Esophagus muscularis mucosa (tissue), 4 donors: Measurements from ENCODE around the gene XRN1.

Source experiments
- EP300 ChIP-seq: sonication (generic); formaldehyde crosslinking; IDR thresholded peaks from one replicate; pipeline ENCODE4 v1.6.1; 2017; ENCODE audit warnings: antibody characterized with exemption
- POLR2A ChIP-seq: fragments of 450-650 bp; IDR thresholded peaks from one replicate; pipeline ENCODE4 v1.6.1; 2017; ENCODE audit warnings: antibody characterized with exemption, moderate library complexity, mild to moderate bottlenecking, low read depth
- POLR2AphosphoS5 ChIP-seq, 2 donors: sonication (generic); formaldehyde crosslinking; IDR thresholded peaks; one replicate each; pipeline ENCODE4 v1.6.1; 2017; ENCODE audit warnings: antibody characterized with exemption in 2 of 2
- TF ChIP-seq, protein P1 (sequence below), 3 experiments: fragments of 200-600 bp in 2 of 3; fragments of 450-650 bp in 1 of 3; sonication (generic) in 2 of 3; IDR thresholded peaks; one replicate each; pipeline ENCODE4 v1.5.1; 2017 to 2019; ENCODE audit warnings: antibody characterized with exemption in 3 of 3, mild to moderate bottlenecking in 2 of 3, moderate library complexity in 1 of 3

DNA sequence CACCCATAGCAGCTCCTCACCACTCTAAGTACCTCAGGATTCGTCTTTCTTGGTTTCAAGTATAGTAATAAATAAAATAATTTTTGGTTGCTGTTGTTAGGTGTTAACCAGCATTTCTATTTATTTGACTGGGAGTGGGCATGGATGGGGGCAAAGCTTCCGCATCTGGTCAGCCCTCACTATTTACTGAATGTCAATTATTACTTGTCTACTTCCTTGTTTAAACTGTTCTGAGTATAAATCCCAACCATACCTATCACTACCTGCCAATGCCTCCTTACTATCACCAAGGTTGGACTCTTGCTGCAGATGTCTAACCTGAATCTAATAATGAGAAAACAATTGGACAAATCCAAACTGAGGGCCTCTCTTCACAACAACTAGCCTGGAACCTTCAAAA lies 180.6 kb downstream of the XRN1 start:
- TF ChIP-seq POLR2AphosphoS5 (IDR thresholded peaks at IDR 0.05) (no peak), POLR2A (no peak), EP300 (no peak)
- TF ChIP-seq, protein P1, sequence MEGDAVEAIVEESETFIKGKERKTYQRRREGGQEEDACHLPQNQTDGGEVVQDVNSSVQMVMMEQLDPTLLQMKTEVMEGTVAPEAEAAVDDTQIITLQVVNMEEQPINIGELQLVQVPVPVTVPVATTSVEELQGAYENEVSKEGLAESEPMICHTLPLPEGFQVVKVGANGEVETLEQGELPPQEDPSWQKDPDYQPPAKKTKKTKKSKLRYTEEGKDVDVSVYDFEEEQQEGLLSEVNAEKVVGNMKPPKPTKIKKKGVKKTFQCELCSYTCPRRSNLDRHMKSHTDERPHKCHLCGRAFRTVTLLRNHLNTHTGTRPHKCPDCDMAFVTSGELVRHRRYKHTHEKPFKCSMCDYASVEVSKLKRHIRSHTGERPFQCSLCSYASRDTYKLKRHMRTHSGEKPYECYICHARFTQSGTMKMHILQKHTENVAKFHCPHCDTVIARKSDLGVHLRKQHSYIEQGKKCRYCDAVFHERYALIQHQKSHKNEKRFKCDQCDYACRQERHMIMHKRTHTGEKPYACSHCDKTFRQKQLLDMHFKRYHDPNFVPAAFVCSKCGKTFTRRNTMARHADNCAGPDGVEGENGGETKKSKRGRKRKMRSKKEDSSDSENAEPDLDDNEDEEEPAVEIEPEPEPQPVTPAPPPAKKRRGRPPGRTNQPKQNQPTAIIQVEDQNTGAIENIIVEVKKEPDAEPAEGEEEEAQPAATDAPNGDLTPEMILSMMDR (IDR thresholded peaks at IDR 0.05), result no peak
